HG02759 (cell line): ENCODE results near the gene FAM76A.
A peak's percentile ranks its signal among the peaks of the same experiment; 100 is the strongest.
"Not testable (repeated sequence)": the region's sequence is repeated elsewhere in the genome, so short reads cannot be mapped to it uniquely, and the experiment has no call there.

Experiments used
- ATAC-seq: cut with Tn5 transposase; IDR thresholded peaks from one replicate; pipeline ENCODE4 v1.9.1; 2021; ENCODE audit warnings: mild to moderate bottlenecking, moderate library complexity; ENCODE audit not compliant: unreplicated experiment

The FAM76A gene

DNA sequence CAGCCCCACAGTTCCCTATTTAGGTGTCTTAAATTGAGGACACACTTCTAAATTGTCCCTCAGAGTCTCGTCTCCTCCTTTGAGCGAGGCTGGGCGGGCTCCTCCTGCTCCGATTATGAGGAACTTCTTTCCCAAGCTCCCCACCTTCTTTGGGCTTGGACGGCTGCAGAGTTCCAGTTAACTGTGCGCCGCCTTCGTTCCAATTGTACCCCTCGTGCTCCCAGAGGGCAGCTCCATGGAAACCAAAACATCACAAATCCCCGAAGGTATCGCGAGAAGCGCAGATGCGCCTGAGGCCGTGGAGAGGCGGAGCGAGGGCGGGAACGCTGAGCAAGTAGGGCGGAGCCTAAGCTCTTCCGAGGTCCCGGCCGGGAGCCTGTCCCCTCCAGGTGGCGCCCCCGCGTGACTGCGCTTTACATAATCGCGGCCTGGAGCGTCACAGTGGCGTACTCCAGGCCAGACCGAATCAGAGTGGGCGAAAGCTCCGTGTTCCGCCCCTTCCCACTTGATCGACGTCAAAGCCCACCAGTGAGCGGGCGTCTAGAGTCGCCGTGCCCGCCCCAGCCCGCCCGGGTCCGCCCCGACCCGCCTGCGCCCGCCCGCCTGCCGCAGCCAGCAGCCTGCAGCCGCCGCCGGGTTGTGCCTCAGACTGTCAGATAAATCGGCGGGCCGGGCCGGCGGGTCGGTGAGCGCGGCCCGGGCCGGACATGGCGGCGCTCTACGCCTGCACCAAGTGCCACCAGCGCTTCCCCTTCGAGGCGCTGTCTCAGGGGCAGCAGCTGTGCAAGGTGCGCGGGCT is at the start of gene FAM76A:
Gene FAM76A, plus strand, starts transcription at position 588 of the 799 bp plus-strand sequence. Its CDS starts 120 bp downstream, at position 708.
- ATAC-seq: peak; percentile 95

DNA sequence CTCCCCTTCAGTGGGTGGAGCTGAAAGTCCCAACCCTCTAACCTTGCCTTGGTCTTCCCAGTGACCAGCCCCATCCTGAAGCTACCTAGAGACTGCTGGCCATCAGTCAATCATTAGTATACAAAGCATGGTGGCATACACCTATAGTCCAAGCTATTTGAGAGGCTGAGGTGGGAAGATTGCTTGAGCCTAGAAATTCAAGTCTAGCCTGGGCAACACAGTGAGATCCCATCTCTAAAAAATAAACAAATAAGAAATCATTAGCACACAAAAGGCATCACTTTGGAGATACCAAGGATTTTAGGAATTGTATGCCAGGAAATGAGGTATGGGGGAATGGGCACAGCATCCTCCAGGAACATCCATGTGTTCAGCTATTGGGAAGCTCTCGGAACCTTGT is 49.4 kb upstream of the FAM76A start:
- no peak for ATAC-seq

DNA sequence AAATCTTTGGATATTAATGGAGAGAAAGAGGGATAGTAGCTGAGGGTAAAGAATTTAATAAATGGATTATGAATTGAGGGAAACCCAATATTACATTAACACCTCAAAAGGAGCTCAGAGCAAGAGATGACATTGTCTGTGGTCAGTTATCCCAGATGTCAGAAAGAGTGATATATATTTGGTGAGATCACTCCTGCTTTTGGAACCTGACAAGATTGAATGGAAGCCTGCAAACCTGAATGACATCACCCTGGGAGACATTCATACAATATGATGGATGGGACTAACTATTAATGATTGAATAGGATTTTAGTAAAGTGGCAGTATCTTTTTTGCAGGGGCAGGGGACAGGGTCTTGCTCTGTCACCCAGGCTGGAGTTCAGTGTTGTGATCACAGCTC is 47.0 kb upstream of the FAM76A start:
- ATAC-seq: no peak

DNA sequence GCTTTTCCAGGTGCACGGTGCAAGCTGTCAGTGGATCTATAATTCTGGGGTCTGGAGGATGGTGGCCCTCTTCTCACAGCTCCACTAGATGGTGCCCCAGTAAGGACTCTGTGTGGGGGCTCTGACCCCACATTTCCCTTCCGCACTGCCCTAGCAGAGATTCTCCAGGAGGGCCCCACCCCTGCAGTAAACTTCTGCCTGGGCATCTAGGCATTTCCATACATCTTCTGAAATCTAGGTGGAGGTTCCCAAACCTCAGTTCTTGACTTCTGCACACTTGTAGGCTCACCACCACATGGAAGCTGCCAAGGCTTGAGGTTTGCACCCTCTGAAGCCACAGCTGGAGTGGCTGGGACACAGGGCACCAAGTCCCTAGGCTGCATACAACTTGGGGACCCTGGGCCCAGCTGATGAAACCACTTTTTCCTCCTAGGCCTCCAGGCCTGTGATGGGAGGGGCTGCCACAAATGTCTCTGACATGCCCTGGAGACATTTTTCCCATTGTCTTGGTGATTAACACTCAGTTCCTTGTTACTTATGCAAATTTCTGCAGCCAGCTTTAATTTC is 45.5 kb upstream of the FAM76A start:
- ATAC-seq: not testable (repeated sequence)

DNA sequence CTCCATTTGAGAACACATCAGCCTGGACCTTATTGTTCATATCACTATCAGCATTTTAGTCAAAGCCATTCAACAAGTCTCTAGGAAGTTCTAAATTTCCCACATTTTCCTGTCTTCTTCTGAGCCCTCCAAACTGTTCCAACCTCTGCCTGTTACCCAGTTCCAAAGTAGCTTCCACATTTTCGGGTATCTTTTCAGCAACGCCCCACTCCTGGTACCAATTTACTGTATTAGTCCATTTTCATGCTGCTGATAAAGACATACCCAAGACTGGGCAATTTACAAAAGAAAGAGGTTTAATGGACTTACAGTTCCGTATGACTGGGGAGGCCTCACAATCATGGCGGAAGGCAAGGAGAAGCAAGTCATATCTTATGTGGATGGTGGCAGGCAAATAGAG is 44.2 kb upstream of the FAM76A start:
- not testable (repeated sequence) for ATAC-seq

DNA sequence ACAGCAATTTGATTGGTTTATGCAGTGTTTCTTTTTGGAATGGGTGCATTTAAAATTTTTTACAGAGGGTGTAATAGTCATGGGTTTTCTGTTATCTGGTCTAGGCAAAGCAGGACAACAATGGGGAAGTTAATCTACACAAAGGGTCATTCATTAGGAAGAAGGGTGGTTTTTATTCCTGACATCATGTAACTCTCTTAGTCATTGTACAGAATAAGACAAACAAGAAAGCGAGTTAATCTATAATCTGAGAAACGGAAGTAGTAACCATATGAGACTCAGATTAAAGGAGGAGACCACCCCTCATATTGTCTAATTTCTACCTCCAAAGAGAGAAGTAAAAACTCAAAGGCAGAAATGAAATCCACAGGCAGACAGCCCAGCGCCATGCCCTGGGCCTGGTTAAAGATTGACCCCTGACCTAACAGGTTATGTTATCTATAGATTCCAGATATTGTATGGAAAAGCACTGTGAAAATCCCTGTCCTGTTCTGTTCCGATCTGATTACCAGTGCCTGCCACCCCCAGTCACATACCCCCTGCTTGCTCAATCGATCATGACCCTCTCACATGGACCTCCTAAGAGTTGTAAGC is 43.3 kb upstream of the FAM76A start:
- no peak for ATAC-seq

DNA sequence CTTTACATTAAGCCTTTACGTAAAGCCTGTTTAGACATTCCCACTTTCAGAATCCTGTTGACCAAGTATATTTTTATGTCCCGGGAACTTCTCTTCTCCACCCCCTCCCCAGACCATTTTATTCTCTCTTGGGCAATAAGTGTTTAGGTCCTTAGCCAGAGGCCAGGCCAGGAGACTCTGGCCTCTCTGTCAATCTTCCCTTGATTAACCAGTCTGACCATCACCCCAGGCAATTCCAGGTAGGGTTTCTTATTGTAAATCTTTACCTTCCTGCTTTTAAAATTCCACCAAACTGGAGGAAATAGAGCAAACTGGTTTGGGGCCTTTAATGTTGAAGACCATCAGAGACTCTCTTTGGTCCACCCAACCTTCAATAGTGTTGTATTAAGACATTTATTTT is 41.6 kb upstream of the FAM76A start:
- ATAC-seq: no peak

DNA sequence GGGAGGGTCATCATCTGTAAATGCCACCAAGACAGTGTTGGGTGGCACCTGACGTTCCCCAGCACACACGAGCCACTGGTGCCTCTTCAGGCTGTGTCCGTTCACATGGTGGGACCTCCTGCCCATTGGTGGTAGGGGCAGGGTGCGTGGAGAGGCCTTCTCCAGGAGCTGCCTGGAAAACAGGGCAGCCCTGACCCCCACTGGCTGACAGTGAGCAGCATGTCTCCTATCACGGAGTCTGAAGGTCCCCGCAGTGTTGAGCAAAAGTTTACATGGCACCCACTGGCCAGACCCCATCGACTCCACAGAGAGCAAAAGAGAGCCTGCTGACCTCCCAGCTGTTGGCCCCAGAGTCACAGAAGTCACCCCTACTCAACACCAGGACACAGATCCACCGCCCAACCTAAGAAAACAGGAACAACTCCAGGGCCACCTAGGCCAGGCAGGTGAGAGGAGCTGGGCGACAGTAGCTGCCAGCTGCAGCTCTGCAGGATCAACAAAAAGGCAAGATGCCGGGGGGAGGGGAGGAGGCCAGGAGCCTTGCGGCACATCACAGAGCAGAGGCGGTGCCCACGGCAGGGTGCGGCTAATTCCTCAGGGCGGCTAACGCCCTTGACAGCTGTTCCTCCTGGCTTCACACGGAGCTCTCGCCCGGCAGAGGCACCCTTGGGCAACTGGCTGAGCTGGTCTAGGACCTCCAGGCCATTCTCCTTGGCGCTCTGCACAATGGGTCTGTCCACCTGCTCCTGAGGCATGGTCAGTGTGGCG is 39.4 kb upstream of the FAM76A start:
- no peak for ATAC-seq

DNA sequence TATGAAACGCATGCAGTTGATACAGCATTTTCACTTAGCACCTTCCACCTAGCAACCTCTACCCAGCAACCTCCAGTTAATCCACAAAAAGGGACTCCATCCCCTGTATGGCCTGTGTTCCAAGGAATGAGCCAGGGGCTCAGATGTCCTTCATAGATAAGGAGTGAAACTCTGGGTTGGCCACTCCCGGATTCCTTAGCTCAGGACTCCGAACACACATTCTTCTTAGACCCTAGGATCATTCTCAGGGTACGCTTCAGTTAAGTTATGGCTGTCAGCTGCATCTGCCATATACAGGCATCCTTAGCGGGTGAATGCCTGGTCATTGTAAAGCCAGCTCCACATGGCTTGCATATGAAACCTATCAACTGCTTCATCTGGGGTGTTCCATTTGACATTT is 37.9 kb upstream of the FAM76A start:
- ATAC-seq: no peak

DNA sequence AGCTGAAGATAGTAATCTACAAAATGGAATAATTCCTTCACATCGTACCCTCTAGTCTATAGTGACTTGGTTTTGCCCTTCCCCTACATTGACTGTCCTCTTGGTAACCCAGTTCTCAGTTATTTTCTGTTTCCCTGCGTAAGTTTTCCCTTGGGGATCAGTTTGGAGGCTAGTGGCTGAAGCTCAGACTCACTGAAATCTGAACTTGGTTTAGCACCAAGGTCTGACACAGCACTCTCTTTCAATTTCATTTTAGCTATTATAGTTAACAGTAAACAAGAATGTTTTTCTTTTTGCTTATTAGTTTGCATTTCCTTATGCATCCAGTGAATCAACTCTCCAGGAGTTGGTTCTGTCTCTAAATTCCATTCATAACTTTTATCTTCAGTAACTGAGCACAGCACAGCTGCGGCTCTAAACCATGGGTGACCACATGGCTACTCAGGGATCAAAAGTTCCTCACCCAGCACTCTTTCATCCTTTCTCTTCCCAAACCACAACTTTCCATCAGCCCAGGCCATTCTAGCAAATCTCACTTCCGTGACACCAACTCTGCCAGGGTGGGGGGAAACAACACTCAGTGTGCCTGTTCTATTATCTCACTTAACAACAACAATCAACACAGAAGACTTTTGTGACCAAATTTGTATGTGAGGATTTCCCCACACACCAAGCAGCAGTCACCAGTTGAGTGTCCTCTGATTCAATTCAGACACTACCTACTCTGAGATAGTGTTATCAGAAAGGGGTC is 36.2 kb upstream of the FAM76A start:
- no peak for ATAC-seq

DNA sequence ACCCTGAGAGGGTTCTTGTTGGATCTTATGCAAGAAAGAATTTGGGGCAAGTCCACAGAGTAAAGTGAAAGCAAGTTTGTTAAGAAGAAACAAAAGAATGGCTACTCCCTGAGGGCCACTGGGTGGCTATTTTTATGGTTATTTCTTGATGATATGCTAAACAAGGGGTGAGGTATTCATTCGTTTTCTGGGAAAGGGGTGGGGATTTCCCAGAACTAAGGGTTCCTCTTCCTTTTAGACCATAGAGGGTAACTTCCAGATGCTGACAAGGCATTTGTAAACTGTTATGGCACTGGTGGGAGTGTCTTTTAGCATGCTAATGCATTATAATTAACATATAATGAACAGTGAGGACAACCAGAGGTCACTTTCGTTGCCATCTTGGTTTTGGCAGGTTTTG is 35.6 kb upstream of the FAM76A start:
- no peak for ATAC-seq

DNA sequence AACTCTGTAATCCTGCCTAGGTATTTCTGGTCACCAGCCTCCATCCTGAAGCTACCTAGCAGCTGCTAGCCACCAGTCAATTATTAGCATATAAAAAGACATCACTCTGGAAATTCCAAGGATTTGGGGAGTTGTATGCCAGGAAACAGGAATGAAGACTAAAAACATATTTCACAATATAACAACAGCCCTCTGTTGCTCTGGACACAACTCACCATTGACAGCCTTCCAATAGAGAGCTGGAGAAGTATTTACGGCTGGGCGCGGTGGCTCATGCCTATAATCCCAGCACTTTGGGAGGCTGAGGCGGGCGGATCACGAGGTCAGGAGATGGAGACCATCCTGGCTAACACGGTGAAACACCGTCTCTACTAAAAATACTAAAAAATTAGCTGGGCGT is 28.9 kb upstream of the FAM76A start:
- not testable (repeated sequence) for ATAC-seq

DNA sequence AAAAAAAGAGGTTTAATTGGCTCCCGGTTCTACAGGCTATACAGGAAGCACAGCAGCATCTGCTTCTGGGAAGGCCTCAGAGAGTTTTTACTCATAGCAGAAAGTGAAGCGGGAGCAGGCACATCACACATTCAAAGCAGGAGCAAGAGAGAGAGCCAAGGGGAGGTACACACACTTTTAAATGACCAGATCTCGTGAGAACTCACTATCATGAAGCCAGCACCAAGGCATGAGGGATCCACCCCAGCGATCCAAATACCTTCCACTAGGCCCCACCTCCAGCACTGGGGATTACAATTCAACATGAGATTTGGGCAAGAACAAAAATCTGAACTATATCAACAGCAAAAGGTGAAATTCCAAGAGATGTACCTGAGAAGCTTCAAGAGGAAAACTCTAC is 20.8 kb upstream of the FAM76A start:
- ATAC-seq: no peak

DNA sequence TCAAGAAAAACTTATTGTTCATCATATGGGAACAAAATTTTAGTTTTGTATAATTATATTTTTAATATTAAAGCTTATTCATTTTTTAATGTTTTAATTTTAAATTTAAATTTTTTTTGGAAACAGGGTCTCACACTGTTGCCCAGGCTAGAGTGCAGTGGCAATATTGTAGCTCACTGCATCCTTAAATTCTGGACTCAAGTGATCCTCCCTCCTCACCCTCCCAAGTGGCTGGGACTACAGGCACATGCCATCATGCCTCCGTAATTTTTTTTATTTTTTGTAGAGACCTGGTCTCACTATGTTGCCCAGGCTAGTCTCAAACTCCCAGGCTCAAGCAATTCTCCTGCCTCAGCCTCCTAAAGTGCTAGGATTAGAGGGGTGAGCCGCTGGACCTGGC is 20.2 kb upstream of the FAM76A start:
- no peak for ATAC-seq

DNA sequence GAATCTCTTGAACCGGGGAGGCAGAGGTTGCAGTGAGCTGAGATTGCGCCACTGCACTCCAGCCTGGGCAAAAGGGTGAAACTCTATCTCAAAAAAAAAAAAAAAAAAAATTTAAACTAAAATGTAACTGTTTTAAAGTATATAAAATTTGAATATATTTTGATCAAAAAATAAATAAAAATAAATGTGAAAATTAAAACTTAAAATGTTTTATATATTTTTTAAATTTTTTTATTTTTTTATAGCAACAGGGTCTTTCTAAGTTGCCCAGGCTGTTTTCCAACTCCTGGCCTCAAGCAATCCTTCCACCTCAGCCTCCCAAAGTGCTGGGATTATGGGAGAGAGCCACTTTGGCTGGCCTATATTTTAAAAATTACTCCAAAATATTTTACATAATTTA is 15.2 kb upstream of the FAM76A start:
- no peak for ATAC-seq

DNA sequence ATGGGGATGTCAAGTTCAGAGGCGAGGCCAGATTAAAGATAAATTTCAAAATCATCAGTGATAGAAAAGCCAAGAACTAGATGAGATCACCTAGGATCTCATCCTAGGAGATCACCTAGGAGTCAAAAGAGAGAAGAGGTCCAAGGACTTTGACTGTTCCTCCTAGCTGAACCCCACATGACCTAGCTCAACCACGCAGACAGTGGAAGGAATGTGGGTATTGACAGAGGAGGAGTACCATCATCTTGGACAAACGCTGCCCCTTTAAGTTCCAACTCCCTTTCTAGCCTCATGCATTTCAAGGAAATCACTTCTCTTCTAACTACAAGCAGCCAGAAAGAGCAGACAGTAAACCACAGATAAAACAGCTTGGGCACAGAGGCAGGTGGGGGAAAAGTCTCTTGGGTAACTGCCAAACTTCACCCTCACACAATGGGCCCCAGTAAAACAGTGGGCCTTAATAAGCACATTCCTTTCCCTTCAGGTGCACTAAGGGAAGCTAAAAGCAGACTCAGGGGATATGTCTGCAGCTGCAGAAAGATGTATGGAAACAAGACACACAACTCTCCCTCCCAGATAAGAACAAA is 12.5 kb upstream of the FAM76A start:
- ATAC-seq: no peak

DNA sequence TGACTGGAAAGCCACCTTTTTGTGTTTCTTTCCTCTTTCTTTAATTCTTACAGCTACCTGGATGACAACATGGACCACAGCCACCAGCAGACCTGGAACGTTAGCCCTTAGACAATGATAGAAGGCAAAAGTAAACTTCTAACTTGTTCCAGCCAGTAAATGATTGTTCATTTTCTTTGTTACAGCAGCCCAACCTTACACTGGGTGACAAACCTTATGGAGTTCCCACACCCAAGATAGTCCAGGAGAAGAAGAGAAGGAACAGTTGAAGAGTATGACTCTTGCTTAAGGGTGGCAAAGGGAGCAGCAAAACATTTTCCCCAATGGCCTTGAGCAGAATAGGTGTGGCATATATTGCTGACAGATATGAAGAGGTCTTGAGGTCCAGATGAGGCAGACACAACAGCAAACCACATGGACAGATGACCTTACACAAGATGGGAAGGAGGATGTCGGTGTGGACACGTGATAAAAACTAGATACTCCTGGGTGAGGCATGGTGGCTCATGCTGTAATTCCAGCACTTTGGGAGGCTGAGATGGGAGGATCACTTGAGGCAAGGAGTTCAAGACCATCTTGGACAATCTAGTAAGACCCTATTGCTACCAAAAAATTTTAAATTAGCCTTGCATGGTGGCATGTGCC is 11.8 kb upstream of the FAM76A start:
- no peak for ATAC-seq

DNA sequence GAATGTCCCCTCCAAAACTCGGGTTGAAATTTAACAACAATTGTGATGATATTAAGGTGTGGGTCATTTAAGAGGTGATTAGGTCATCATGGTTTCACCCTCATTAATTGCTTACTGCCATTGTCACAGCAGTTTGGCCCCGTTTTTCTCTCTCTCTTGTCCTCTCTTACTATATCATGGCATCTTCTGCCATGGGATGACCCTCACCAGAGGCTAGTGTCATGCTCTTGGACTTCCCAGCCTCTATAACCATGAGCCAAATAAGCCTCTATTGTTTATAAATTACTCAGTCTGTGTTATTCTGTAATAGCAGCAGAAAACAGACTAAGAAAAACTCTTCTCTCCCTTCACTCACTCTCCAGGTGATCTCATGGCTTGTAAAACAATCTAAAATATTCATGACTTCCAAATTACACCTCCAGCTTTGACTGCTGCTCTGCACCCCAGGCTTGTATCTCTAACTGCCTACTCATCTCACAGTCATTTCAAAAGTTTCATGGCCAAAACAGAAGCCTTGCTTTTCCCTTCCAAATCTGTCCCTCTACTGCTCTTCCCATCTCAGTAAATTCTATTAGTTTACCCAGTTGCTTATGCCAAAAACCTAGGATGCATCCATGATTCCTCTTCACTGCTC is 9.4 kb upstream of the FAM76A start:
- no peak for ATAC-seq
